ENCODE measurements around the gene ZNF784. TPM values are rescaled to one million over a fixed set of nuclear protein-coding genes. Genes with fewer than 3 reads are reported as not detected.

The ZNF784 gene
- total and polyA plus RNA-seq, 2 of the 13 experiments (the other 11 are each of a cell fraction or from before 2014, with no cell fraction given), result 4.1 to 4.2 TPM

DNA sequence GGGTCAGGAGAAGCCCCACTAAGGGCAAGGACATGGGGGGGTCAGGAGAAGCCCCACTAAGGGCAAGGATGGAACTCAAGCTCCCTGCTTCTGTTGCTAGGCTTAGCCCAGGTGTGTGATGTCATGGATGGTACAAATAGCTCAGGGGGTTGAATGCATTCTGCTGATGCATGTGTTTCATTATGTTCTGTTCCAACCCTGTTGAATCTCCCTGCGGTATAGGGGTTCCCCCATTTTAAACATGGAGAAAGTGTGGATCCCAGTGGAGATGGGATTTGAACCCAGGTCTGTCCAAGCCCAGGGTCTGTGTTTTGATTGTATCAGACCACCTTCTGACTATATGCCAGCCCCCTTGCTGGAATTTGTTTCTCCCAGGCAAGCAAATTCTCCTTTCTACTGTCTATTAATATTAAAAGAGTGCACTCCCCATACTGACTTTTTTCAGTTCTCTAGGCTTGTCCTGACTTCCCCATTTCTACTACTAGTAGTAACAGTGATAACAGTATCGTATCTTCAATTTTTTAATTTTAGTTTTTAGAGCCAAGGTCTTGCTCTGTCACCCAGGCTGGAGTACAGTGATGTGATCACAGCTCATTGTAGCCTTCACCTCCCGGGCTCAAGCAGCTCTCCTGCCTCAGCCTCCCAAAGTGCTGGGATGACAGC, 12.3 kb downstream of the ZNF784 start:
- Histone ChIP-seq H3K4me3 (replicated peaks in 1 of 3; ENCODE audit: insufficient read depth in 1 of 3, low read depth in 2 of 3, low read length in 3 of 3) (no peak overlapping the region), H3K9me3 (ENCODE audit: low read length) (no peaks in the 10 kb centered on the region), H3K79me2 (ENCODE audit: insufficient read depth, low read length) (peaks cover 5% of the 10 kb centered on the region), H3K27me3 (ENCODE audit: control insufficient read depth in 1 of 2, insufficient read depth in 2 of 2, low read length in 2 of 2) (no peaks in the 10 kb centered on the region), H3K4me2 (ENCODE audit: low read depth, low read length) (no peak overlapping the region), H3K9ac (ENCODE audit: insufficient read depth, low read depth, low read length) (no peak overlapping the region), H3K27ac (ENCODE audit: extremely low read length, insufficient read depth, low read length) (no peak overlapping the region), H4K20me1 (ENCODE audit: insufficient read depth, low read length) (no peaks in the 10 kb centered on the region), H2AFZ (ENCODE audit: low read length) (no peak overlapping the region), H3K4me1 (ENCODE audit: insufficient read depth, low read length) (peaks cover 9% of the 10 kb centered on the region), H3K36me3 (replicated peaks in 1 of 2; ENCODE audit: control insufficient read depth in 1 of 2, insufficient read depth in 2 of 2, low read length in 2 of 2) (peaks cover 1 to 4% of the 10 kb centered on the region in 2 experiments; a peak in 1 of 5 replicates)
- BruUV-seq (replicated peaks), result no TSS peak
- in situ Hi-C loops (cut with HindIII; ENCODE audit: extremely low pct_ligation_motif_present, low pct_unique_long_range_greater_than_20kb) (no loop called here), intact Hi-C loops (cut with micrococcal nuclease; ENCODE audit: unreplicated experiment) (no loop called here)
- 97% methylated on average over 2 of the region's 3 CpGs for WGBS (ENCODE audit: low lambda C conversion rate)
- FAIRE-seq, result no peak
- no peak for ATAC-seq
- POLR2A ChIA-PET, result no interaction called here
- CTCF ChIA-PET (ENCODE audit: low intra/inter-chr PET ratio, low total read pairs), result no interaction called here
- TF ChIP-seq ZNF776 (CRISPR knock-in tag; IDR thresholded peaks at IDR 0.05), result no peak
- TF ChIP-seq, protein P1, sequence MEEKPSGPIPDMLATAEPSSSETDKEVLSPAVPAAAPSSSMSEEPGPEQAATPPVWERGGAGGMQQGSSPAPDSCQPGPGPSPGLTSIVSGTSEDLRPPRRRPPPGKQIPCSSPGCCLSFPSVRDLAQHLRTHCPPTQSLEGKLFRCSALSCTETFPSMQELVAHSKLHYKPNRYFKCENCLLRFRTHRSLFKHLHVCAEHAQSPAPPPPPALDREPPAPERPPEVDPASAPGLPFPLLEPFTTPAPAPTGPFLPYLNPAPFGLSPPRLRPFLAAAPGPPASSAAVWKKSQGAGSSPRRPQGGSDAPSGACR (CRISPR knock-in tag; IDR thresholded peaks at IDR 0.05), result no peak
- TF ChIP-seq, protein P2, sequence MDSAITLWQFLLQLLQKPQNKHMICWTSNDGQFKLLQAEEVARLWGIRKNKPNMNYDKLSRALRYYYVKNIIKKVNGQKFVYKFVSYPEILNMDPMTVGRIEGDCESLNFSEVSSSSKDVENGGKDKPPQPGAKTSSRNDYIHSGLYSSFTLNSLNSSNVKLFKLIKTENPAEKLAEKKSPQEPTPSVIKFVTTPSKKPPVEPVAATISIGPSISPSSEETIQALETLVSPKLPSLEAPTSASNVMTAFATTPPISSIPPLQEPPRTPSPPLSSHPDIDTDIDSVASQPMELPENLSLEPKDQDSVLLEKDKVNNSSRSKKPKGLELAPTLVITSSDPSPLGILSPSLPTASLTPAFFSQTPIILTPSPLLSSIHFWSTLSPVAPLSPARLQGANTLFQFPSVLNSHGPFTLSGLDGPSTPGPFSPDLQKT (CRISPR knock-in tag; IDR thresholded peaks at IDR 0.05; ENCODE audit: borderline replicate concordance), result no peak
- TF ChIP-seq, protein P3, sequence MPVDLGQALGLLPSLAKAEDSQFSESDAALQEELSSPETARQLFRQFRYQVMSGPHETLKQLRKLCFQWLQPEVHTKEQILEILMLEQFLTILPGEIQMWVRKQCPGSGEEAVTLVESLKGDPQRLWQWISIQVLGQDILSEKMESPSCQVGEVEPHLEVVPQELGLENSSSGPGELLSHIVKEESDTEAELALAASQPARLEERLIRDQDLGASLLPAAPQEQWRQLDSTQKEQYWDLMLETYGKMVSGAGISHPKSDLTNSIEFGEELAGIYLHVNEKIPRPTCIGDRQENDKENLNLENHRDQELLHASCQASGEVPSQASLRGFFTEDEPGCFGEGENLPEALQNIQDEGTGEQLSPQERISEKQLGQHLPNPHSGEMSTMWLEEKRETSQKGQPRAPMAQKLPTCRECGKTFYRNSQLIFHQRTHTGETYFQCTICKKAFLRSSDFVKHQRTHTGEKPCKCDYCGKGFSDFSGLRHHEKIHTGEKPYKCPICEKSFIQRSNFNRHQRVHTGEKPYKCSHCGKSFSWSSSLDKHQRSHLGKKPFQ (CRISPR knock-in tag; IDR thresholded peaks at IDR 0.05; ENCODE audit: insufficient replicate concordance), result no peak
- peak; percentile 13 to 22; a peak in 1 of 4 replicates for TF ChIP-seq MAFK (conservative IDR thresholded peaks at IDR 0.05 in 1 of 2, IDR thresholded peaks at IDR 0.05 in 1 of 2; ENCODE audit: low read length in 2 of 2)
- no peak for TF ChIP-seq BRD4 (CRISPR knock-in tag; IDR thresholded peaks at IDR 0.05)
- DNase-seq (ENCODE audit: low spot score), result no peak

Data from HepG2 (cell line).